GM21723 (cell line): ENCODE measurements around the gene PDE4D.
"Not testable (repeated sequence)": the region's sequence is repeated elsewhere in the genome, so short reads cannot be mapped to it uniquely, and the experiment has no call there.

Source experiments
- ATAC-seq: cut with Tn5 transposase; IDR thresholded peaks from one replicate; pipeline ENCODE4 v1.9.1; 2021; ENCODE audit warnings: mild to moderate bottlenecking, moderate library complexity; ENCODE audit not compliant: unreplicated experiment

Gene PDE4D

DNA sequence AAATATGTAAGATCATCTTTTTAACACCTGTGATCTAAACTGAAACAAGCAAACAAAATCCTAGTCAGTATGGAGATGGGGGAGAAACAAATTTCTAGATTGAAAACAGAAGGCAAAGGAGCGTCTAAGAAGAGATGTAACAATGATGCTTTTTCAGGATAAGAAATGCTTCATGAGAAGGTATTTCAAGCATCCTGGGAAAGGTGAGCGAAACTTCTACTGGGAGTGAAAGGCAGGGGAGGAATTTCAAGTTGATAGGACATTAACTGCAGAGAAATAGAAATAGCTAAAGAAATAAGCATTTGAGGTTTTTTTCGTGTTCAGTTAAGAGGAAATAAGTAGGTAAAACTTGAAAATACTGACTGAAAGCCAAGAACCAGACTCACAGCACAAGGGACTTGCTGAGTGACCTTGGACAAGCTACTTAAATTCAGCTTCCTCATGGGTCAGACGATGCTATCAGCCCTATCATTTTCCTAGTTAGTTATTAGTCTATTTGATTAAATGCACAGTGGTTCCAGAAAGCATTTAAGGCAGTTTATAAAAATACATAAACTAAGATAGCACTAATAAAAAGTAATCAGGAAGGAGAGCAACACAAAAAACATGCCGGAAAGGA is 406.3 kb downstream of the PDE4D start:
- ATAC-seq: no peak

DNA sequence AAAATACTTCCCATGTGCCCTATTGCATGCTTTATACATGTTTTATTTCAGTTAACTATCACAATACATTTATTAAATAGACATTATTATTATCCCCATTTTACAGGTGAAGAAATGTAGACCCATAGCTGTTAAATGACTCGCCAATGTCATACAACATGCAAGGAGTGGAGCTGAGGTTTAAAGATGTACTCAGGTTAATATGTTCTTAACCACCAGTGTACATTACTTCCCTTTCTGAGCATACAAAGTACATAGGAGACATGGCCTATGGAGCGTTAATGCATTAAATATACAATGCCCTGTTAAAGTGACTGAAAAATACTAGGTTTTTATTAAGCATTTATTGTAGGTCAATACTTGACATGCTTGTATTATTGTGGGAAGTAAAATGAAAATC is 407.0 kb downstream of the PDE4D start:
- ATAC-seq: no peak

GRCh38 chr5:59485629-59486439 is 407.7 kb downstream of the PDE4D start:
- no peak for ATAC-seq

DNA sequence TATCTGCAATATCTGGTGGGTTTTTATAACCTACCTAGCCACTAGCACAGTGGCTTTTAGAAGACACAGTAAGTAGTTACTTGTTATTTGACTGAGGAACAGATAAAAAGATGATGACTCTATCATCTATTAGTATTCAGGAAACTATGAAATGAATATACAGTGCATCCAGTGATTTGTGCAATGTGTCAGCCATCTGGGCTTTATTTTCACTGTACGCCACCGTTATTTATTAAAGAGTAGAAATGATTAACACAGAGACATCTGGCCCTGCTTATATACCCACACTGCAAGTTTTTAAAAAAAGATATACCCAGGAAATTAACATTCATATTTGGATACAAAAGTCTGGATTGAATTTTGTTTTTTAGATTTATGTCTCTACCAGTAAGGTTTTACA is 408.4 kb downstream of the PDE4D start:
- no peak for ATAC-seq

DNA sequence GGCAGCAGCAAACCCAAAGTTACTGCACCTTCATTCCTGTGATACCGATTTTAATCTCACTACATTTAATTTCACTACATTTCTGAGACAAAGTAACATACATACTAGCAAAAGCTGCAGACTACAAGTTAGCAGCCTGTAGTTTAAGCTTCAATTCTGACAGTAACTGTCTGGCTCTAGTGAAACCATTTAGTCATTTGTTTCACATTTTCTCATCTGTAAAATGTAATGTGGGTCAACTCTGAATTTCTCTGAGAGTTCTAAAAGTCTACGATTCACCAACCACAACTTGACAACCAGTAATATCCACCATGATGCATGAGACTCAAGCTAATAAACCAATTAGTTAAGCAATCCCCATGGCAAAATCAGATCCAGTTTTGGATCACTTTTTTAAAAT is 408.9 kb downstream of the PDE4D start:
- ATAC-seq: no peak

DNA sequence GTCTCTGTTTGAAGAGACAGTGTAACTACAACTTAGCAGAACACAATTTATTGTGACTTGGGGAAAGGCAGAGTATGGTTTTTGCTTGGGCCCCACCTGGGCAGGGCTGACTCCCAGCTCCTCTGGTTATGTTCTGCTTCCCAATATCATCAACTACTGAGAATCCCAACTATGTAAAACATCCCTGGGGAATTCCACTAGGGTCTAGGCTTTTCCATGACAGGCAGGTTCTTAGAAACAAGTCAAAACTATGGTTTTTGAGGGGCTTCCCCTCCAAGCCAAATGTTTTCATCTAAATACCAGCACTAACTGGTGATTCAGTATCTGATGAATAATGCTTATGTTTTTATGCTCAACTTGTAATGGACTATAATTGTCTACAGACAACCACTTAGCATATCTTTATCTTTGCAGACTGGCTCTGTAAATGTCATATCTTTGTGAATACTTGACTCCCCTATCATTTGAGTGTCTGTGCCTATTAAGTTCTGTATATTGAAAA is 409.5 kb downstream of the PDE4D start:
- ATAC-seq: no peak

DNA sequence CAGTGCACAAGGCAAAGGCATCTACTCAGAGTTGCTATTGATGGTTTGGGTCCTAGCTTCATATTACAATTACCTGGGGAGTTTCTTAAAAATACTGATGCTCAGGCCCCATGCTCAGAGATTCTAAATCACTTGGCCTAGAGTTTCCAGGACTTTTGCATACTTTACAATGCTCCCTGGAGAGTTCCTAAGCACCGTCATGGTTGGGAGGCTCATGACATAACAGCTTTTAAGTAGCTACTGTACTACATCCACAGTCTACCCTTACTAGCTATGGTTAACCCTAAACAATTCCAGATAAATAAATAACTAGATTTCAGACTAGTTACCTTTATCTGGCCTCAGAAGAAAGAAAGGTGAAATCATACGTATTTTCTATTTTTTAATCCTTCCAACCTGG is 414.4 kb downstream of the PDE4D start:
- ATAC-seq: no peak

GRCh38 chr5:59474324-59474723 is 419.2 kb downstream of the PDE4D start:
- ATAC-seq: no peak

- ATAC-seq: no peak
These were observed 419.9 kb downstream of the PDE4D start for GRCh38 chr5:59473611-59474010.

GRCh38 chr5:59471463-59471862 is 422.1 kb downstream of the PDE4D start:
- ATAC-seq: no peak

- no peak for ATAC-seq
These were observed 425.6 kb downstream of the PDE4D start for GRCh38 chr5:59467969-59468368.

DNA sequence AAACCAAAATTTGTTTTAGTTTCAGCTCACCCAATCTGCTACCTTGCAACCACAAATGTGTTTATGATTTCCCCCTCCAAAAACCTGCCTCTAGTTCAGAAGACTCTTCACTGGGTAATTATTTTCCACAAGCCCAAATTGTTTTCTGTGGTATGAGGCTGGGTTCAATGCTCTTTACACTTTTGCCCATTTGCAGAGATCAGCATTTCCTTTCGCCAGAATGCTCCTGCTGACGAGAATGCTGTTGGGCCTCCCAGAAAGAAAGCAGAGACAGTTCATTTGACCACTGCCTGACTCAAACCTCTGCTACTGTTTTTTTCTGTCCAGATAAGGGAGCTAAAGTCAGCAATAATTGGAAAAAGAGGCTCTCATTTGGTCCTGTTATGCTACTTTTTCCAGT is 427.3 kb downstream of the PDE4D start:
- no peak for ATAC-seq

GRCh38 chr5:59464969-59465368 is 428.6 kb downstream of the PDE4D start:
- ATAC-seq: no peak

DNA sequence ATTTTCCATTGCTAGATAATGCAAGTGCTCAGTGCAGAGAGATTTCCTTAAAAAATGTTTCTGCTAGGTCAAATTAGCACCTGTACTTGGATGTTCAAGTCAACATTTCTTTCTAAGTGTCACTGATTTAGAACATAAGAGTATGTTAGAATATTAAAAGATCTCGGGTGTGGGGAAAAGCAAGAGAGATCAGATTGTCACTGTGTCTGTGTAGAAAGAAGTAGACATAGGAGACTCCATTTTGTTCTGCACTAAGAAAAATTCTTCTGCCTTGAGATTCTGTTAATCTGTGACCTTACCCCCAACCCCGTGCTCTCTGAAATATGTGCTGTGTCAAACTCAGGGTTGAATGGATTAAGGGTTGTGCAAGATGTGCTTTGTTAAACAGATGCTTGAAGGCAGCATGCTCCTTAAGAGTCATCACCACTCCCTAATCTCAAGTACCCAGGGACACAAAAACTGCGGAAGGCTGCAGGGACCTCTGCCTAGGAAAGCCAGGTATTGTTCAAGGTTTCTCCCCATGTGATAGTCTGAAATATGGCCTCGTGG is 429.8 kb downstream of the PDE4D start:
- not testable (repeated sequence) for ATAC-seq

DNA sequence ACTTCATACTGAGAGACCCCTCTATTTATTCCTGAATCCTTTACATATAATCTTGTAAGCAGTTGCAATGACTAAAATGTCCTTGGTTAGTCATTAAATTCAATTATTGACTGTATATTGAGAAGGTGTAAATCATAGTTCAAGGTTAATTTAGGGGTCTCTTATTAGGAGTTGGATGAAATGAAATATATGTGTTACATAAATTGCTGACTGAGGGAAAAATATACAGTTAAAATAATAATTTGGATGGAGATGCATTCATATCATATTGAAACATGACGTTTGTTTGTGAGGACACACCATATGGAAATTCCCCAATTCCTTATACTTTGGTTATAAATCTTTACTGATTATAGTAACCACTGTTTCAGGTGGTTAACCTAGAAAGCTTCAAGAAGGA is 430.6 kb downstream of the PDE4D start:
- ATAC-seq: no peak

DNA sequence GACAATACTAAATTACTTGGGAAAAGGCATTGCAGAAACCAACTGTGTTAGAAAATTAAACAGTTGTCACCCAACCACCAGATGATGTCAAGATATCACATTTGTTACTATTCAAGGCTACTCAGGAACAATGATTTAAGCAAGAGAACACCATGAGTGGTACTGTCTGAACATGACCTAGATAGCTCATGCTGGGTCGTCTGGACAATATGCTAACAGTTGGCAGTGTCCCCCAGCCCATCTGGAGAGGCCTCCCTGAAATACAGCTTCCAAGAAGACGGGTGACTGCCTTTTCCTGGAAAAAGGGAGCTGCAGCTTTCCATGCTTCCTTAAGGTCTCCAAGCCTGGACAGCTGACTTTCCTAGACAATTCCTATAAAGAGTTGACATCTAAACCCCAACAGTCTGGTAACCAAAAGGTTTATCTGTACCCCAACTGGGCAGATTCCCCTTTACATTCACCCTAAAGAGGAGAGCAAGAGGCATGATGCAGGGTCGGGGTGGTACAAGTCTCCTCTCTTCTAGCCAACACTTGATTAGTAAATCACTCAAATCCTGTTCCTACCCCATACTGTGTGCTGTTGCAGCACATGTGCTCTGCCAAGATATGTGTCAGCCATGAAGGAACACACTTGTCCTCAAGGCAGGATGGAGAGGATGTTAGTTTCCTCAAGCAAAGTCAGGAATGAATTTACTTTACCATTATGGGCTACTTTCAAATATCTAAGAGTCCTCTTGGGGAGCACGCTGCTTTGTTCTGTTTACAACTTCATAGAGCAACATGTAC is 433.0 kb downstream of the PDE4D start:
- ATAC-seq: no peak

- no peak for ATAC-seq
These were observed 434.4 kb downstream of the PDE4D start for GRCh38 chr5:59458966-59459729.

- no peak for ATAC-seq
These were observed 435.2 kb downstream of the PDE4D start for GRCh38 chr5:59458321-59458720.

- no peak for ATAC-seq
These were observed 443.5 kb downstream of the PDE4D start for GRCh38 chr5:59449905-59450644.

GRCh38 chr5:59446356-59446755 is 447.2 kb downstream of the PDE4D start:
- no peak for ATAC-seq
